GM23338 (cell line): ENCODE data around the gene TRPM3.

Experiments used
- TF ChIP-seq, protein P1 (sequence below): IDR thresholded peaks from 2 replicates; pipeline ENCODE4 v1.6.1; 2016; ENCODE audit warnings: antibody characterized with exemption
- TF ChIP-seq, protein P2 (sequence below), 2 experiments: fragments of 200-600 bp in 1 of 2; sonication (generic) in 1 of 2; conservative IDR thresholded peaks; 2 replicates each; pipeline versions ENCODE4 v1.5.1 to v1.6.1; 2016 to 2017; ENCODE audit warnings: antibody characterized with exemption in 2 of 2, low read depth in 2 of 2, mild to moderate bottlenecking in 2 of 2, moderate library complexity in 1 of 2

DNA sequence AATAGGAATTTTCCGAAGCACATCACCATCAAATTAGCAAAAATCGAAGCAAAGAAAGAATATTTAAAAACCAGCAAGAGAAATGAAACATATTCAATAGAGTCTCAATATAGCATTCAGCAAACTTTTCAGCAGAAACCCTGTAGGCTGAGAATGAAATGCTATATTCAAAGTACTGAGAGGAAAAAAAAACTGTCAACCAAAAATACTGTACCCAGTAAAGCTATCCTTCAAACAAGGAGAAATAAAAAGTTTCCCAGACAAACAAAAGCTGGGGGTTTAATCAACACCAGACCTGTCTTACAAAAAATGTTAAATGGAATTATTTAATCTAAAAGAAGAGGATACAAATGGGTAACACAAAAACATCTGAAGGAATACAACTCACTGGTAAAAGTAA, 116.0 kb downstream of the TRPM3 start:
- TF ChIP-seq, protein P1, sequence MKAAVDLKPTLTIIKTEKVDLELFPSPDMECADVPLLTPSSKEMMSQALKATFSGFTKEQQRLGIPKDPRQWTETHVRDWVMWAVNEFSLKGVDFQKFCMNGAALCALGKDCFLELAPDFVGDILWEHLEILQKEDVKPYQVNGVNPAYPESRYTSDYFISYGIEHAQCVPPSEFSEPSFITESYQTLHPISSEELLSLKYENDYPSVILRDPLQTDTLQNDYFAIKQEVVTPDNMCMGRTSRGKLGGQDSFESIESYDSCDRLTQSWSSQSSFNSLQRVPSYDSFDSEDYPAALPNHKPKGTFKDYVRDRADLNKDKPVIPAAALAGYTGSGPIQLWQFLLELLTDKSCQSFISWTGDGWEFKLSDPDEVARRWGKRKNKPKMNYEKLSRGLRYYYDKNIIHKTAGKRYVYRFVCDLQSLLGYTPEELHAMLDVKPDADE: no peak
- TF ChIP-seq, protein P2, sequence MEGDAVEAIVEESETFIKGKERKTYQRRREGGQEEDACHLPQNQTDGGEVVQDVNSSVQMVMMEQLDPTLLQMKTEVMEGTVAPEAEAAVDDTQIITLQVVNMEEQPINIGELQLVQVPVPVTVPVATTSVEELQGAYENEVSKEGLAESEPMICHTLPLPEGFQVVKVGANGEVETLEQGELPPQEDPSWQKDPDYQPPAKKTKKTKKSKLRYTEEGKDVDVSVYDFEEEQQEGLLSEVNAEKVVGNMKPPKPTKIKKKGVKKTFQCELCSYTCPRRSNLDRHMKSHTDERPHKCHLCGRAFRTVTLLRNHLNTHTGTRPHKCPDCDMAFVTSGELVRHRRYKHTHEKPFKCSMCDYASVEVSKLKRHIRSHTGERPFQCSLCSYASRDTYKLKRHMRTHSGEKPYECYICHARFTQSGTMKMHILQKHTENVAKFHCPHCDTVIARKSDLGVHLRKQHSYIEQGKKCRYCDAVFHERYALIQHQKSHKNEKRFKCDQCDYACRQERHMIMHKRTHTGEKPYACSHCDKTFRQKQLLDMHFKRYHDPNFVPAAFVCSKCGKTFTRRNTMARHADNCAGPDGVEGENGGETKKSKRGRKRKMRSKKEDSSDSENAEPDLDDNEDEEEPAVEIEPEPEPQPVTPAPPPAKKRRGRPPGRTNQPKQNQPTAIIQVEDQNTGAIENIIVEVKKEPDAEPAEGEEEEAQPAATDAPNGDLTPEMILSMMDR (conservative IDR thresholded peaks at IDR 0.05; ENCODE audit: low read depth in 2 of 2): no peak
